GM12873 (cell line): Measurements from ENCODE around the gene FZR1.

ENCODE experiments used
- CTCF ChIP-seq: IDR thresholded peaks from 2 replicates; pipeline ENCODE4 v1.5.1; 2012; ENCODE audit warnings: low read depth, mild to moderate bottlenecking, moderate library complexity, low read length, control low read depth; ENCODE audit not compliant: insufficient read depth; ENCODE audit errors: missing control alignments

The FZR1 gene

GRCh38 chr19:3481241-3482090, 24.6 kb upstream of the FZR1 start:
- no peak for TF ChIP-seq CTCF

GRCh38 chr19:3482507-3483225, 23.4 kb upstream of the FZR1 start:
- TF ChIP-seq CTCF = no peak

- no peak for TF ChIP-seq CTCF
Measured at GRCh38 chr19:3483226-3483628, 22.9 kb upstream of the FZR1 start, which contains the start of gene SMIM44. SMIM44 (minus strand) TSS chr19:3483441; CDS start chr19:3483403, 38 bp downstream.

- no peak for TF ChIP-seq CTCF
Measured at GRCh38 chr19:3491396-3492119, 14.6 kb upstream of the FZR1 start.

- no peak for TF ChIP-seq CTCF
Measured at GRCh38 chr19:3492131-3492839, 13.8 kb upstream of the FZR1 start.

- no peak for TF ChIP-seq CTCF
Measured at GRCh38 chr19:3492919-3493318, 13.2 kb upstream of the FZR1 start.

GRCh38 chr19:3493651-3494050, 12.5 kb upstream of the FZR1 start:
- TF ChIP-seq CTCF = no peak
